ENCODE measurements around the gene PRKAB1. TPM values are rescaled to one million over a fixed set of nuclear protein-coding genes. Genes with fewer than 3 reads are reported as not detected.
"Not testable (repeated sequence)": the region's sequence is repeated elsewhere in the genome, so short reads cannot be mapped to it uniquely, and the experiment has no call there.

The PRKAB1 gene
- total RNA-seq, 2 donors from 2014 or later: 11.9 to 15.4 TPM

GRCh38 chr12:119658166-119658565, 9.8 kb upstream of the PRKAB1 start:
- DNase-seq; ATAC-seq; intact Hi-C loops (cut with DNase I): not testable (repeated sequence)

GRCh38 chr12:119659289-119659897, 8.5 kb upstream of the PRKAB1 start:
- ATAC-seq (no peak), DNase-seq (no peak)
- intact Hi-C loops (cut with DNase I): no loop called here

GRCh38 chr12:119660076-119660475, 7.9 kb upstream of the PRKAB1 start:
- DNase-seq: no peak
- ATAC-seq: no peak
- intact Hi-C loops (cut with DNase I): loop anchor here in 1 of 2 donors (10.0 kb wide), 1 partner anchor 125 kb away; no protein-coding TSS in a partner anchor

- intact Hi-C loops (cut with DNase I): loop anchor here in 1 of 2 donors (10.0 kb wide), 1 partner anchor 123 kb away; no protein-coding TSS in a partner anchor
- no peak for DNase-seq
- no peak for ATAC-seq
Observed at GRCh38 chr12:119661882-119662281, 6.1 kb upstream of the PRKAB1 start.

GRCh38 chr12:119664642-119665041, 3.3 kb upstream of the PRKAB1 start:
- intact Hi-C loops (cut with DNase I): loop anchor here in 1 of 2 donors (10.0 kb wide), 1 partner anchor 120 kb away; no protein-coding TSS in a partner anchor
- DNase-seq (no peak), ATAC-seq (no peak)

GRCh38 chr12:119665164-119665929, 2.6 kb upstream of the PRKAB1 start:
- ATAC-seq (no peak), DNase-seq (no peak)
- intact Hi-C loops (cut with DNase I): loop anchor here in 1 of 2 donors (10.0 kb wide), 1 partner anchor 119 kb away; no protein-coding TSS in a partner anchor

- intact Hi-C loops (cut with DNase I): loop anchor here in 1 of 2 donors (10.0 kb wide), 1 partner anchor 118 kb away; no protein-coding TSS in a partner anchor
- ATAC-seq: no peak
- DNase-seq: no peak
Observed at GRCh38 chr12:119666226-119666795, 1.6 kb upstream of the PRKAB1 start.

GRCh38 chr12:119666900-119667576, 895 bp upstream of the PRKAB1 start:
- intact Hi-C loops (cut with DNase I): loop anchor here in 1 of 2 donors (10.0 kb wide), 1 partner anchor 118 kb away; no protein-coding TSS in a partner anchor
- no peak for DNase-seq
- peak in 1 of 2 donors; percentile 1 for ATAC-seq

- intact Hi-C loops (cut with DNase I): loop anchor here in 1 of 2 donors (10.0 kb wide), 1 partner anchor 116 kb away; no protein-coding TSS in a partner anchor
- DNase-seq (no peak), ATAC-seq (no peak)
Observed at GRCh38 chr12:119668324-119668841, 450 bp downstream of the PRKAB1 start.

GRCh38 chr12:119669744-119670472, 2.0 kb downstream of the PRKAB1 start:
- DNase-seq (no peak), ATAC-seq (no peak)
- intact Hi-C loops (cut with DNase I): loop anchor here in 1 of 2 donors (10.0 kb wide), 1 partner anchor 115 kb away; no protein-coding TSS in a partner anchor

- ATAC-seq (no peak), DNase-seq (no peak)
- intact Hi-C loops (cut with DNase I): no loop called here
Observed at GRCh38 chr12:119671070-119671469, 3.1 kb downstream of the PRKAB1 start.

GRCh38 chr12:119672194-119672593, 4.3 kb downstream of the PRKAB1 start:
- no peak for ATAC-seq
- intact Hi-C loops (cut with DNase I): no loop called here

GRCh38 chr12:119673634-119674033, 5.7 kb downstream of the PRKAB1 start:
- peak; percentile 36 to 39 for ATAC-seq
- peak; percentile 39 for DNase-seq
- intact Hi-C loops (cut with DNase I): no loop called here

More at GRCh38 chr12:119672194-119672593, 4.3 kb downstream of the PRKAB1 start:
- DNase-seq: no peak

GRCh38 chr12:119674560-119674959, 6.6 kb downstream of the PRKAB1 start:
- ATAC-seq (peak in 1 of 2 donors; percentile 24), DNase-seq (no peak)
- intact Hi-C loops (cut with DNase I): no loop called here

GRCh38 chr12:119676022-119676421, 8.1 kb downstream of the PRKAB1 start:
- DNase-seq: no peak
- intact Hi-C loops (cut with DNase I): no loop called here
- ATAC-seq: no peak

- intact Hi-C loops (cut with DNase I): no loop called here
- ATAC-seq (no peak), DNase-seq (no peak)
Observed at GRCh38 chr12:119676573-119676972, 8.6 kb downstream of the PRKAB1 start.

- DNase-seq (no peak), ATAC-seq (no peak)
- intact Hi-C loops (cut with DNase I): no loop called here
Observed at GRCh38 chr12:119678459-119678858, 10.5 kb downstream of the PRKAB1 start.

GRCh38 chr12:119679081-119679480, 11.1 kb downstream of the PRKAB1 start:
- intact Hi-C loops (cut with DNase I): no loop called here
- no peak for DNase-seq
- ATAC-seq: no peak

All from left cardiac atrium (tissue), 4 donors.